HCT116 (cell line): ENCODE measurements around the gene ISM1. TPM values are rescaled to one million over a fixed set of nuclear protein-coding genes. Genes with fewer than 3 reads are reported as not detected.

ENCODE experiments used
- ATAC-seq: fragments of 200-7000 bp; cut with Tn5 transposase; 2 replicates; pipeline ENCODE4 v1.9.1; 2020; ENCODE audit warnings: mild to moderate bottlenecking, moderate library complexity
- BruUV-seq: library from RNA; stranded (reverse); fragments of 400-500 nt; replicated peaks from 2 replicates; lab custom pipeline; 2021; lab: Mats Ljungman, UMichigan
- CTCF ChIA-PET: fragments of 300-600 bp; sonication (Branson Sonifier 250); formaldehyde crosslinking; loops from one replicate; lab custom pipeline; 2021; ENCODE audit warnings: antibody characterized with exemption; lab: Charles Lee
- POLR2A ChIA-PET: fragments of 300-600, 350-600 bp; sonication (Branson Sonifier 250); formaldehyde crosslinking; loops from one replicate; lab custom pipeline; 2021; ENCODE audit warnings: antibody characterized with exemption; lab: Charles Lee
- RAD21 ChIA-PET, 2 experiments: fragments of 300-600 bp; sonication (Branson Sonifier 250); formaldehyde crosslinking; loops; one replicate each; lab custom pipeline; 2023; ENCODE audit warnings: low total read pairs in 2 of 2; ENCODE audit not compliant: uncharacterized antibody in 2 of 2, unreplicated experiment in 2 of 2, low non-redundant PET in 1 of 2; lab: Charles Lee
- DNase-seq: peaks from one replicate; pipeline ENCODE4 v3.0.0-alpha.2; 2010; ENCODE audit warnings: low read depth, low spot score
- H2AFZ ChIP-seq: fragments of 200-600 bp; shearing (Covaris generic), sonication (generic); 2 replicates; pipeline ENCODE4 v1.6.1; 2017; ENCODE audit warnings: low read depth, mixed run types, mixed read lengths, antibody characterized with exemption, low read length; ENCODE audit not compliant: poor library complexity, severe bottlenecking
- H3K27ac ChIP-seq: 2 replicates; pipeline ENCODE4 v1.5.1; 2012; ENCODE audit warnings: low read depth, low read length
- H3K27me3 ChIP-seq: fragments of 200-600 bp; sonication (generic); 2 replicates; pipeline ENCODE4 v1.6.1; 2016; ENCODE audit warnings: mixed run types, low read length, mixed read lengths; ENCODE audit not compliant: insufficient read depth
- H3K36me3 ChIP-seq, 2 experiments: fragments of 200-500 bp in 1 of 2; fragments of 200-600 bp in 1 of 2; sonication (Bioruptor generic) in 1 of 2; sonication (generic) in 1 of 2; 2 replicates each; pipeline versions ENCODE4 v1.5.1 to v1.6.1; 2014 to 2016; ENCODE audit warnings: low read length in 2 of 2, inconsistent platforms in 1 of 2, mixed read lengths in 1 of 2, mixed run types in 1 of 2; ENCODE audit not compliant: insufficient read depth in 2 of 2, control insufficient read depth in 1 of 2
- H3K4me1 ChIP-seq, 2 experiments: fragments of 200-600 bp in 1 of 2; sonication (generic) in 1 of 2; 2 replicates each; pipeline versions ENCODE4 v1.5.1 to v1.6.1; 2012 to 2017; ENCODE audit warnings: low read length in 2 of 2, inconsistent platforms in 1 of 2, mild to moderate bottlenecking in 1 of 2, mixed read lengths in 1 of 2, mixed run types in 1 of 2, moderate library complexity in 1 of 2; ENCODE audit not compliant: insufficient read depth in 2 of 2, control insufficient read depth in 1 of 2
- H3K4me2 ChIP-seq: fragments of 200-600 bp; sonication (generic); 2 replicates; pipeline ENCODE4 v1.6.1; 2017; ENCODE audit warnings: mixed run types, low read length, mixed read lengths
- H3K4me3 ChIP-seq, 2 experiments: fragments of 200-600 bp in 1 of 2; sonication (generic) in 1 of 2; replicated peaks in 1 of 2; 2 replicates each; pipeline ENCODE4 v1.5.1; 2011 to 2016; ENCODE audit warnings: low read length in 2 of 2, control low read depth in 1 of 2, low read depth in 1 of 2, mild to moderate bottlenecking in 1 of 2, mixed read lengths in 1 of 2, mixed run types in 1 of 2
- H3K79me2 ChIP-seq: fragments of 200-600 bp; sonication (generic); 2 replicates; pipeline ENCODE4 v1.6.1; 2017; ENCODE audit warnings: mild to moderate bottlenecking, mixed run types, low read length, moderate library complexity, mixed read lengths; ENCODE audit not compliant: insufficient read depth
- H3K9ac ChIP-seq: fragments of 200-600 bp; sonication (generic); 2 replicates; pipeline ENCODE4 v1.6.1; 2016; ENCODE audit warnings: low read length, mixed read lengths
- H3K9me2 ChIP-seq: fragments of 200-600 bp; sonication (generic), shearing (Covaris generic); 2 replicates; pipeline ENCODE4 v1.6.1; 2017; ENCODE audit warnings: mixed run types, mild to moderate bottlenecking, moderate library complexity; ENCODE audit not compliant: insufficient read depth
- H3K9me3 ChIP-seq, 2 experiments: fragments of 200-500 bp in 1 of 2; fragments of 200-600 bp in 1 of 2; sonication (Bioruptor generic) in 1 of 2; sonication (generic) in 1 of 2; 2 replicates each; pipeline ENCODE4 v1.6.1; 2014 to 2017; ENCODE audit warnings: low read length in 2 of 2, mixed read lengths in 2 of 2, inconsistent platforms in 1 of 2, low read depth in 1 of 2, mild to moderate bottlenecking in 1 of 2, mixed run types in 1 of 2, moderate library complexity in 1 of 2; ENCODE audit not compliant: control insufficient read depth in 1 of 2, insufficient read depth in 1 of 2
- H4K20me1 ChIP-seq: fragments of 200-600 bp; sonication (generic), shearing (Covaris generic); 2 replicates; pipeline ENCODE4 v1.6.1; 2017; ENCODE audit warnings: mixed run types, mild to moderate bottlenecking, moderate library complexity; ENCODE audit not compliant: insufficient read depth
- EZH2phosphoT487 ChIP-seq: fragments of 200-600 bp; IDR thresholded peaks from 2 replicates; pipeline ENCODE4 v1.6.1; 2018; ENCODE audit warnings: antibody characterized with exemption, borderline replicate concordance
- FOSL1 ChIP-seq: IDR thresholded peaks from 2 replicates; pipeline ENCODE4 v1.6.1; 2012; ENCODE audit warnings: low read depth
- JUND ChIP-seq: IDR thresholded peaks from 2 replicates; pipeline ENCODE4 v1.6.1; 2012
- RAD21 ChIP-seq: IDR thresholded peaks from 2 replicates; pipeline ENCODE4 v1.6.1; 2012; ENCODE audit warnings: low read depth, mild to moderate bottlenecking
- YY1 ChIP-seq: IDR thresholded peaks from 2 replicates; pipeline ENCODE4 v1.6.1; 2011; ENCODE audit warnings: low read length, low read depth, moderate library complexity, mild to moderate bottlenecking; ENCODE audit not compliant: insufficient replicate concordance; ENCODE audit errors: extremely low read depth
- intact Hi-C: fragments of 100-400 bp; cut with micrococcal nuclease; formaldehyde crosslinking; loops from 2 replicates; pipeline ENCODE4 v1.10.0; 2022
- total RNA-seq: library from RNA; stranded (reverse); gene quantifications from one replicate; pipeline ENCODE4 v1.2.1, GENCODE V29; 2021; ENCODE audit not compliant: unreplicated experiment
- TF ChIP-seq, protein P1 (sequence below): IDR thresholded peaks from 2 replicates; pipeline ENCODE4 v1.6.1; 2012; ENCODE audit warnings: low read depth

The ISM1 gene
- total RNA-seq, 1 experiment from 2014 or later, result 0.37 TPM

- no peak overlapping the region for H3K9ac ChIP-seq
- no peak overlapping the region for H2AFZ ChIP-seq
- intact Hi-C loops, result no loop called here
- POLR2A ChIA-PET, result no interaction called here
- peaks cover 0 to 13% of the 10 kb centered on the region in 2 experiments; a peak in 1 of 4 replicates for H3K4me1 ChIP-seq
- no TSS peak for BruUV-seq
- ATAC-seq (no peak), DNase-seq (no peak)
- H3K4me2 ChIP-seq, result no peak overlapping the region
- no peaks in the 10 kb centered on the region for H3K36me3 ChIP-seq
- H3K27ac ChIP-seq, result no peak overlapping the region
- CTCF ChIA-PET, result interaction anchor here (1.8 kb wide), 1 partner anchor 15 kb away, joined by 5 read pairs; no protein-coding TSS in a partner anchor
- no peak for TF ChIP-seq YY1
- TF ChIP-seq, all 23 proteins: peak for 0
- Histone ChIP-seq H3K9me2 (no peaks in the 10 kb centered on the region), H3K4me3 (no peak overlapping the region), H3K9me3 (no peaks in the 10 kb centered on the region), H4K20me1 (no peaks in the 10 kb centered on the region), H3K79me2 (no peaks in the 10 kb centered on the region), H3K27me3 (no peaks in the 10 kb centered on the region)
- RAD21 ChIA-PET, result no interaction called here
These were observed 119.0 kb downstream of the ISM1 start for GRCh38 chr20:13340088-13340487.

DNA sequence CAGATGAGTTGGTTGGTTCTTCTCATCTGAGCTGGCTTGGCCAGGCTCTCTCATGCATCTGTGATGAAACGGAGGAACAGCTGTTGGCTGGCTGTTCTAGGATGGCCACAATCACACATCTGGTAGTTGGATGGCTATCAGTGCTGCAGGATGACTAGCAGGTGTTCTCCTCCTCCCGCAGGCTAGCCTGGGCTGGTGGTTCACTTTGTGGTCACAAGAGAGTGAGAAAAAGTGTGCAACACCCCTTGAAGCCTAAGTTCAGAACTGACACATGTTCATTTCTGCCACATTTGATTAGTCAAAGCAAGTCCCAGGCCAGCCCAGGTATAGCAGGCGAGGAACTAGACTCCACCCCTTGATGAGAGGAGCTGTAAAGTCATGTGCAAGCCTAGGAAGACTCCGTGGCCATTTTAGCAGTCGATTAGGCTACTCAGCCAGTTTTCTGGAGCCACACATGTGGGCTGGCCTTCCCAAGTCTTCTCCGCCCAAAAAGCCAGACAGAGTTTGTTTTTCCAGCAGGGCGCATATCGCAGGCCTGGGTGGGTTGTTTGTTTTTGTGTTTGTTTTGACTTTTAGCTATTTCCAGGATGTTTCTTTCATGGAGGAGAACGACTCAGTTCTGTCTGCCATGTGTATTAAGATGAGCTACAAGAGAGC, 120.8 kb downstream of the ISM1 start:
- Histone ChIP-seq H2AFZ (no peak overlapping the region), H3K4me2 (no peak overlapping the region), H3K4me3 (no peak overlapping the region), H3K9me3 (no peaks in the 10 kb centered on the region), H3K36me3 (no peaks in the 10 kb centered on the region), H3K9ac (no peak overlapping the region), H3K4me1 (peaks cover 0 to 13% of the 10 kb centered on the region in 2 experiments; a peak in 1 of 4 replicates), H3K27me3 (no peaks in the 10 kb centered on the region), H3K27ac (no peak overlapping the region), H3K9me2 (no peaks in the 10 kb centered on the region), H3K79me2 (no peaks in the 10 kb centered on the region), H4K20me1 (no peaks in the 10 kb centered on the region)
- POLR2A ChIA-PET, result no interaction called here
- BruUV-seq, result no TSS peak
- ATAC-seq (no peak), DNase-seq (no peak)
- RAD21 ChIA-PET, result no interaction called here
- no peak for TF ChIP-seq EZH2phosphoT487
- TF ChIP-seq FOSL1, result no peak
- TF ChIP-seq RAD21, result no peak
- TF ChIP-seq, protein P1, sequence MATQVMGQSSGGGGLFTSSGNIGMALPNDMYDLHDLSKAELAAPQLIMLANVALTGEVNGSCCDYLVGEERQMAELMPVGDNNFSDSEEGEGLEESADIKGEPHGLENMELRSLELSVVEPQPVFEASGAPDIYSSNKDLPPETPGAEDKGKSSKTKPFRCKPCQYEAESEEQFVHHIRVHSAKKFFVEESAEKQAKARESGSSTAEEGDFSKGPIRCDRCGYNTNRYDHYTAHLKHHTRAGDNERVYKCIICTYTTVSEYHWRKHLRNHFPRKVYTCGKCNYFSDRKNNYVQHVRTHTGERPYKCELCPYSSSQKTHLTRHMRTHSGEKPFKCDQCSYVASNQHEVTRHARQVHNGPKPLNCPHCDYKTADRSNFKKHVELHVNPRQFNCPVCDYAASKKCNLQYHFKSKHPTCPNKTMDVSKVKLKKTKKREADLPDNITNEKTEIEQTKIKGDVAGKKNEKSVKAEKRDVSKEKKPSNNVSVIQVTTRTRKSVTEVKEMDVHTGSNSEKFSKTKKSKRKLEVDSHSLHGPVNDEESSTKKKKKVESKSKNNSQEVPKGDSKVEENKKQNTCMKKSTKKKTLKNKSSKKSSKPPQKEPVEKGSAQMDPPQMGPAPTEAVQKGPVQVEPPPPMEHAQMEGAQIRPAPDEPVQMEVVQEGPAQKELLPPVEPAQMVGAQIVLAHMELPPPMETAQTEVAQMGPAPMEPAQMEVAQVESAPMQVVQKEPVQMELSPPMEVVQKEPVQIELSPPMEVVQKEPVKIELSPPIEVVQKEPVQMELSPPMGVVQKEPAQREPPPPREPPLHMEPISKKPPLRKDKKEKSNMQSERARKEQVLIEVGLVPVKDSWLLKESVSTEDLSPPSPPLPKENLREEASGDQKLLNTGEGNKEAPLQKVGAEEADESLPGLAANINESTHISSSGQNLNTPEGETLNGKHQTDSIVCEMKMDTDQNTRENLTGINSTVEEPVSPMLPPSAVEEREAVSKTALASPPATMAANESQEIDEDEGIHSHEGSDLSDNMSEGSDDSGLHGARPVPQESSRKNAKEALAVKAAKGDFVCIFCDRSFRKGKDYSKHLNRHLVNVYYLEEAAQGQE, result no peak
- TF ChIP-seq JUND, result no peak
- CTCF ChIA-PET, result interaction anchor here (1.8 kb wide), 1 partner anchor 17 kb away, joined by 5 read pairs; no protein-coding TSS in a partner anchor
- intact Hi-C loops, result no loop called here
